Astrocyte of the cerebellum (primary cell): Measurements from ENCODE around the gene NTN1.

ENCODE experiments used
- DNase-seq: peaks from one replicate; pipeline ENCODE4 v3.0.0-alpha.2; 2011; ENCODE audit warnings: low read depth
- H3K4me3 ChIP-seq: 2 replicates; pipeline ENCODE4 v1.5.1; 2011; ENCODE audit warnings: mild to moderate bottlenecking, low read depth, low read length, moderate library complexity
- in situ Hi-C: cut with HindIII; loops from 2 replicates; pipeline ENCODE4 v1.10.0; 2017; ENCODE audit warnings: low sequenced_read_pairs
- TF ChIP-seq, protein P1 (sequence below): IDR thresholded peaks from 2 replicates; pipeline ENCODE4 v1.5.1; 2012; ENCODE audit warnings: low read length, low read depth, moderate library complexity, mild to moderate bottlenecking; ENCODE audit errors: missing control alignments

NTN1 gene

DNA sequence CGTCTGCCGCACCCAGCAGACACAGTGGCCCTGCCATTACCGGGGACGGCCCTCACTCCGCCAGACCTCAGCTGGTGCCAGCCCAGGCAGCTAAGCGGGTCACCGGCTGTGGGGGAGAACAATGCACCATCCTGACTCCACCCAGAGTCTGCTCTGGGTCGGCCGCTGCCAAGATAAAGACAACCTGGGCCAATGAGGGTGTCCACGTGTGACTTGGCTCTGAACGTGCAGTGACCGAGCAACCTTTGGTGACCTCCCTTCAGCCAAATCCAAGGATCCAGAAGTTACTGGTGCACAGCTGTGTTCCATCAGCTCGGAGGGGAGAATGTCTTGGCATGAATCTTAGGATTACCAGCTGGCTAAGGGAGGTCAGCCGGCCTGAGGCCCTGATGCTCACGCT is 155.9 kb downstream of the NTN1 start:
- no peak overlapping the region for H3K4me3 ChIP-seq
- TF ChIP-seq, protein P1, sequence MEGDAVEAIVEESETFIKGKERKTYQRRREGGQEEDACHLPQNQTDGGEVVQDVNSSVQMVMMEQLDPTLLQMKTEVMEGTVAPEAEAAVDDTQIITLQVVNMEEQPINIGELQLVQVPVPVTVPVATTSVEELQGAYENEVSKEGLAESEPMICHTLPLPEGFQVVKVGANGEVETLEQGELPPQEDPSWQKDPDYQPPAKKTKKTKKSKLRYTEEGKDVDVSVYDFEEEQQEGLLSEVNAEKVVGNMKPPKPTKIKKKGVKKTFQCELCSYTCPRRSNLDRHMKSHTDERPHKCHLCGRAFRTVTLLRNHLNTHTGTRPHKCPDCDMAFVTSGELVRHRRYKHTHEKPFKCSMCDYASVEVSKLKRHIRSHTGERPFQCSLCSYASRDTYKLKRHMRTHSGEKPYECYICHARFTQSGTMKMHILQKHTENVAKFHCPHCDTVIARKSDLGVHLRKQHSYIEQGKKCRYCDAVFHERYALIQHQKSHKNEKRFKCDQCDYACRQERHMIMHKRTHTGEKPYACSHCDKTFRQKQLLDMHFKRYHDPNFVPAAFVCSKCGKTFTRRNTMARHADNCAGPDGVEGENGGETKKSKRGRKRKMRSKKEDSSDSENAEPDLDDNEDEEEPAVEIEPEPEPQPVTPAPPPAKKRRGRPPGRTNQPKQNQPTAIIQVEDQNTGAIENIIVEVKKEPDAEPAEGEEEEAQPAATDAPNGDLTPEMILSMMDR: no peak
- in situ Hi-C loops: no loop called here
- no peak for DNase-seq

DNA sequence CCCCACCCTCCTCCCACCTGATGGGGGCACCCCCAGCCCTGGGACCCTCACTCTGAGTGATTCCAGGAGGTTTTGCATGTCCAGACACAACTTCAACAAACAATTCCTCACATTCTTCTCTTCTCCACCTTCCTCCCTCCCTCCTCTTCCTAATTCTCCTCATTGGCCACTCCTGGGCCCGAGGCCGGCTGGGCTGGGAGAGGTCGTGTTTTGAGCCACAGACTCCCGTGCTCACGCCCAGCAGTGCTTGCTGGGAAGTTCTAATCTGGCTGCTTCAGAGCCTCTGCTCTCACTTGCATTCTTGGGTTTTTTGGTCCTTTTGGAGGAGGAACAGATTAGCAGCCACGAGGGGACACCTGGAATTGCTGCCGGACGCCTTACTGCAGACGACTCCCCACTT is 157.0 kb downstream of the NTN1 start:
- DNase-seq: no peak
- H3K4me3 ChIP-seq: no peak overlapping the region
- in situ Hi-C loops: no loop called here
- TF ChIP-seq, protein P1: no peak

DNA sequence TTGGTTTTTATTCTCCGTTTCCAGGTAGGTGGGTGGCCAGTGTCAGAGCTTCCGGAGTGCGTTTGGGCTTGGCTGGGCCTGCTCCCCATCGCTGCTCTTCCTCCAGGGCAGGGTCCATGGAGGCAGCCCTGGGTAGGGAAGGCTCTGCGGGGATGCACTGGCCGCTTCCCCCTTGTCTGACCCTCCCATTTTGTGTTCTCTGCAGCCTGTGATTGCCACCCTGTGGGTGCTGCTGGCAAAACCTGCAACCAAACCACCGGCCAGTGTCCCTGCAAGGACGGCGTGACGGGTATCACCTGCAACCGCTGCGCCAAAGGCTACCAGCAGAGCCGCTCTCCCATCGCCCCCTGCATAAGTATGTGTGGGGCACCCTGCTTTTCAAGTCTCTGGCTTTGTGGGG is 158.3 kb downstream of the NTN1 start:
- H3K4me3 ChIP-seq: no peak overlapping the region
- TF ChIP-seq, protein P1: no peak
- no peak for DNase-seq
- in situ Hi-C loops: no loop called here

DNA sequence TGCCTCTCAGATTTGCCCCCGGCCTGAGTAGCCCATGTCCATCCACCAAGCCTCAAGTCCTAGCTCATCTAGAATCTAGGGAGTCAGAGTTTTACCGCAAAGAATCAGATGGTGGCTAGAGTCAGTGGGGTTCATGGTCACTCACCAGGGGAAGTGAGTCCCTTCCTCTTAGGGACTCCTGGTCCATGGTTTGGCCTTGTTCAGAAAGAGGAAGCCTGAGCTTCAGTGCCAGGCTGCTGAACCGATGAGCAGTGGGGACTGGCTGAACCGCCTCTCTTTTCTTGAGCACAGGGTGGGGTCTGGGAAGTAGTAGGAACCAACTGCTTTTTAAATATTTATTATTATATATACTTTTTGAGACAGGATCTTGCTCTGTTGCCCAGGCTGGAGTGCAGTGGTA is 160.3 kb downstream of the NTN1 start:
- DNase-seq: no peak
- H3K4me3 ChIP-seq: no peak overlapping the region
- in situ Hi-C loops: no loop called here
- TF ChIP-seq, protein P1: no peak

DNA sequence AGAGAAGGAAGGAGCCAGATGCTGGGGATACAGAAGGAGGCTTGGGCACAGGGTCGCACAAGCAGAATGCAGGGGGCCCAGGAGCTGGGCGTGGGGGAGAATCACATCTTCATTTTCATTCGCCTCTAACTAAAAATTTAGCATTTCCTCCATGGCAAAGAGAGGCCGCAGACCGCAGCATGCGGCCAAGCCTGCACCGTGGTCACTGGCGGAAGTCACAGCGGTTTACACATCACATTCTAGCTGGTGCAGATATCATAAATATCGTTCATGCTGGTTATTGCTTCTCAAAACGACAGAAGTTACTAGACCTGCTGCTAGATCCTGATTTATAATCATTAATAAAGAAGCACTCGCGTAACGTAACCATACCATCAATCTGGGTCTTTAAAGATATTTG is 162.0 kb downstream of the NTN1 start:
- TF ChIP-seq, protein P1: no peak
- in situ Hi-C loops: no loop called here
- no peak overlapping the region for H3K4me3 ChIP-seq
- DNase-seq: no peak

DNA sequence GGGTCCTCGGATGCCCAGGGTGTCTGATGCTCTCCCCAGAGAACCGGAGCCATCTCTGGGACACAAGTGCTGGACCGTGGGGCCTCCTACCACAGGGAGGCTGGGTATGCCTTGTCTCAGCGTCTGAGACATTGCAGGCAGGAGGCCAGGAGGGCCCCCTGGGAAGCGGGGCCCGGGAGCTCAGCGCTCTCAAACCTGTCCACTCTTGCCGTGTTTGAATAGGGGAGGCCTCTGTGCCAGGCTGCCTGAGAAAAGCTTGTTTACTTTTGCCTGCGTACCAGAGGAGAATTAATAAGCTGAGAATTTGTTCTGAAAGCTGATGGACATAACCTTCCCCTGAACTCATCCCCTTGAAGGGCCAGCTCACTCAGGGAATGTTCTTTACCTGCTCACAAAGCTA is 163.8 kb downstream of the NTN1 start:
- in situ Hi-C loops: no loop called here
- H3K4me3 ChIP-seq: no peak overlapping the region
- DNase-seq: no peak
- TF ChIP-seq, protein P1: no peak
